ENCODE data around the gene MTFP1. TPM values are rescaled to one million over a fixed set of nuclear protein-coding genes. Genes with fewer than 3 reads are reported as not detected.

The MTFP1 gene
- total and polyA plus RNA-seq, 9 of the 15 experiments (the other 6 are each of a cell fraction or from before 2014, with no cell fraction given), result 10.7 to 52.0 (median 30.1) TPM

DNA sequence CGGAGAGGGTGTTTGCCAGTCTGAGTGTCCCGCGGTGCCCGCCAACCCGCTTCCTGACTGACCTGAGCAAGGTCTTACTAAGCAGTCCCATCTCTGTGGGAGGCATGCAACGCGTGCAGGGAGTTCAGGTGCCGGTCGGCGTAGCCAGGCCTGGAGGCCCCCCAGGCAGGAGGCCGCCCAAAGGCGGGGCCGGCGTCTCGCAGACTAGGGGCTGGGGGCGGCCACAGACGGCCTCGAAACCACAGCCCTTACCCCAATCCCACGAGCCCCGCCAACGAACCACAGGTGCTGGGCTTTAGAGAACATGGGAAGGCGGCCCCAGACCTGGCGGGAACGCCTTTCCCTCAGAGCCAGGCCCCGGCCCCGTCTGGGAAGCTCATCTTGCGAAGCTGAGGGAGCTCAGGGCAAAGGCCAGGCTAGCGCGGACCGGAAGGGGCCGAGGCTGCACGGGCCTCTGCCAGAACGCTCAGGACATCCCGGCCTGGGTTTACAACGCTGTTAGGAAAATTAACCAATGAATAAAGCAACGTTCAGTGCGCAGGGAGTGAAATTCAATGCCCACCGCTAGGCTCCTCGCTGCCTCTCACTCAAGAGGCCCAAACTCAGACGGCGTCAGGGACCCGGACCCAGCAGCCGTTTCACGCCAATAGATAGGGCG lies 2.1 kb upstream of the MTFP1 start (continued):
- peak; percentile 80 for TF ChIP-seq POLR2B (IDR thresholded peaks at IDR 0.05; ENCODE audit: low read depth, partially characterized antibody)
- TF ChIP-seq ARNT (IDR thresholded peaks at IDR 0.05), result no peak
- no peak for TF ChIP-seq BRCA1 (IDR thresholded peaks at IDR 0.05)
- 0 out of 2 replicates have a peak, but pooled peaks have one; percentile 72 for TF ChIP-seq BRCA1 (CRISPR knock-in tag; IDR thresholded peaks at IDR 0.05)
- TF ChIP-seq POLR2AphosphoS5 (IDR thresholded peaks at IDR 0.05; ENCODE audit: control insufficient read depth, insufficient read depth, low read depth, low read length), result peak; percentile 62
- TF ChIP-seq, protein P1, sequence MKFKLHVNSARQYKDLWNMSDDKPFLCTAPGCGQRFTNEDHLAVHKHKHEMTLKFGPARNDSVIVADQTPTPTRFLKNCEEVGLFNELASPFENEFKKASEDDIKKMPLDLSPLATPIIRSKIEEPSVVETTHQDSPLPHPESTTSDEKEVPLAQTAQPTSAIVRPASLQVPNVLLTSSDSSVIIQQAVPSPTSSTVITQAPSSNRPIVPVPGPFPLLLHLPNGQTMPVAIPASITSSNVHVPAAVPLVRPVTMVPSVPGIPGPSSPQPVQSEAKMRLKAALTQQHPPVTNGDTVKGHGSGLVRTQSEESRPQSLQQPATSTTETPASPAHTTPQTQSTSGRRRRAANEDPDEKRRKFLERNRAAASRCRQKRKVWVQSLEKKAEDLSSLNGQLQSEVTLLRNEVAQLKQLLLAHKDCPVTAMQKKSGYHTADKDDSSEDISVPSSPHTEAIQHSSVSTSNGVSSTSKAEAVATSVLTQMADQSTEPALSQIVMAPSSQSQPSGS (CRISPR knock-in tag; IDR thresholded peaks at IDR 0.05), result no peak
- TF ChIP-seq CEBPB (tag; IDR thresholded peaks at IDR 0.05), result no peak
- no peak for TF ChIP-seq SPI1 (IDR thresholded peaks at IDR 0.05; ENCODE audit: borderline replicate concordance, low read depth, low read length)
- TF ChIP-seq SAFB2 (IDR thresholded peaks at IDR 0.05; ENCODE audit: borderline replicate concordance, low read depth, low read length, severe bottlenecking), result no peak
- TF ChIP-seq CCAR2 (IDR thresholded peaks at IDR 0.05; ENCODE audit: low read depth, low read length), result no peak
- TF ChIP-seq SIN3A (IDR thresholded peaks at IDR 0.05; ENCODE audit: borderline replicate concordance in 2 of 2, control insufficient read depth in 1 of 2, low read depth in 2 of 2, low read length in 2 of 2), result no peak
- no peak for TF ChIP-seq TBP (optimal IDR thresholded peaks at IDR 0.05; ENCODE audit: low read depth, low read length)
- TF ChIP-seq, protein P2, sequence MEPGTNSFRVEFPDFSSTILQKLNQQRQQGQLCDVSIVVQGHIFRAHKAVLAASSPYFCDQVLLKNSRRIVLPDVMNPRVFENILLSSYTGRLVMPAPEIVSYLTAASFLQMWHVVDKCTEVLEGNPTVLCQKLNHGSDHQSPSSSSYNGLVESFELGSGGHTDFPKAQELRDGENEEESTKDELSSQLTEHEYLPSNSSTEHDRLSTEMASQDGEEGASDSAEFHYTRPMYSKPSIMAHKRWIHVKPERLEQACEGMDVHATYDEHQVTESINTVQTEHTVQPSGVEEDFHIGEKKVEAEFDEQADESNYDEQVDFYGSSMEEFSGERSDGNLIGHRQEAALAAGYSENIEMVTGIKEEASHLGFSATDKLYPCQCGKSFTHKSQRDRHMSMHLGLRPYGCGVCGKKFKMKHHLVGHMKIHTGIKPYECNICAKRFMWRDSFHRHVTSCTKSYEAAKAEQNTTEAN (CRISPR knock-in tag; IDR thresholded peaks at IDR 0.05), result no peak
- TF ChIP-seq PHF8 (IDR thresholded peaks at IDR 0.05; ENCODE audit: borderline replicate concordance, low read length), result peak; percentile 65; the same call in 1 of the 2 replicates
- peak; percentile 56; the same call in 1 of the 2 replicates for TF ChIP-seq PML (IDR thresholded peaks at IDR 0.05; ENCODE audit: low read length)
- TF ChIP-seq, protein P3, sequence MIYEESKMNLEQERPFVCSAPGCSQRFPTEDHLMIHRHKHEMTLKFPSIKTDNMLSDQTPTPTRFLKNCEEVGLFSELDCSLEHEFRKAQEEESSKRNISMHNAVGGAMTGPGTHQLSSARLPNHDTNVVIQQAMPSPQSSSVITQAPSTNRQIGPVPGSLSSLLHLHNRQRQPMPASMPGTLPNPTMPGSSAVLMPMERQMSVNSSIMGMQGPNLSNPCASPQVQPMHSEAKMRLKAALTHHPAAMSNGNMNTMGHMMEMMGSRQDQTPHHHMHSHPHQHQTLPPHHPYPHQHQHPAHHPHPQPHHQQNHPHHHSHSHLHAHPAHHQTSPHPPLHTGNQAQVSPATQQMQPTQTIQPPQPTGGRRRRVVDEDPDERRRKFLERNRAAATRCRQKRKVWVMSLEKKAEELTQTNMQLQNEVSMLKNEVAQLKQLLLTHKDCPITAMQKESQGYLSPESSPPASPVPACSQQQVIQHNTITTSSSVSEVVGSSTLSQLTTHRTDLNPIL (CRISPR knock-in tag; IDR thresholded peaks at IDR 0.05), result no peak
- peak; percentile 38; the same call in 1 of the 2 replicates for TF ChIP-seq RB1 (IDR thresholded peaks at IDR 0.05; ENCODE audit: low read depth)
- TF ChIP-seq CBFA2T3 (IDR thresholded peaks at IDR 0.05), result no peak
- no peak for TF ChIP-seq JUN (IDR thresholded peaks at IDR 0.05; ENCODE audit: borderline replicate concordance, low read depth, low read length)
- TF ChIP-seq JUN (CRISPR knock-in tag; IDR thresholded peaks at IDR 0.05; ENCODE audit: borderline replicate concordance), result 0 out of 2 replicates have a peak, but pooled peaks have one; percentile 54
- peak; percentile 83 for TF ChIP-seq POLR2A (conservative IDR thresholded peaks at IDR 0.05)
- TF ChIP-seq, protein P4, sequence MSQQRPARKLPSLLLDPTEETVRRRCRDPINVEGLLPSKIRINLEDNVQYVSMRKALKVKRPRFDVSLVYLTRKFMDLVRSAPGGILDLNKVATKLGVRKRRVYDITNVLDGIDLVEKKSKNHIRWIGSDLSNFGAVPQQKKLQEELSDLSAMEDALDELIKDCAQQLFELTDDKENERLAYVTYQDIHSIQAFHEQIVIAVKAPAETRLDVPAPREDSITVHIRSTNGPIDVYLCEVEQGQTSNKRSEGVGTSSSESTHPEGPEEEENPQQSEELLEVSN (IDR thresholded peaks at IDR 0.05; ENCODE audit: borderline replicate concordance in 1 of 2, extremely low read depth in 1 of 2, insufficient read depth in 1 of 2, insufficient read length in 1 of 2, low read depth in 1 of 2, low read length in 1 of 2, poor library complexity in 1 of 2, severe bottlenecking in 1 of 2), result peak; percentile 53 to 72
- no peak for TF ChIP-seq SMARCA5 (IDR thresholded peaks at IDR 0.05)
- peak; percentile 81 for TF ChIP-seq RBFOX2 (IDR thresholded peaks at IDR 0.05; ENCODE audit: low read depth, low read length)
- no peak for TF ChIP-seq ARID1B (IDR thresholded peaks at IDR 0.05)
